Left cardiac atrium (tissue), 4 donors: ENCODE data around the gene CFAP53. TPM values are rescaled to one million over a fixed set of nuclear protein-coding genes. Genes with fewer than 3 reads are reported as not detected.
"Not testable (repeated sequence)": the region's sequence is repeated elsewhere in the genome, so short reads cannot be mapped to it uniquely, and the experiment has no call there.

Source experiments
- ATAC-seq, 2 donors: fragments of 200-7000 bp; cut with Tn5 transposase; one replicate each; pipeline ENCODE4 v1.9.1; 2020; ENCODE audit warnings: mild to moderate bottlenecking in 2 of 2, moderate library complexity in 2 of 2
- DNase-seq: peaks from one replicate; pipeline ENCODE4 v3.0.0-alpha.2; 2020
- intact Hi-C, 2 donors: fragments of 100-400 bp; cut with DNase I; formaldehyde crosslinking; loops; one replicate each; pipeline versions ENCODE4 v1.14.1 to v1.15.1; 2022 to 2023
- total RNA-seq, 2 donors: library from RNA; stranded (reverse); fragmentation: NEBNext Ultra II Directional; extraction: Animal tissue kit (Norgen Biotek cat#: 25700); gene quantifications; one replicate each; pipeline ENCODE4 v1.2.1, GENCODE V29; 2021
- donor health status: DM: no; HTN: yes; CAD: no.
- donor health status: DM: no; HTN: yes; CAD: no; lungs with severe emphysema.
- donor health status: DM: yes; HTN: yes; CAD: no.
- donor health status: Dilated cardiomyopathy.

CFAP53 gene
- total RNA-seq, 2 donors from 2014 or later: 0.18 to 0.35 TPM

GRCh38 chr18:50293039-50293438, 26.7 kb upstream of the CFAP53 start:
- ATAC-seq (no peak), DNase-seq (no peak)
- intact Hi-C loops: no loop called here

DNA sequence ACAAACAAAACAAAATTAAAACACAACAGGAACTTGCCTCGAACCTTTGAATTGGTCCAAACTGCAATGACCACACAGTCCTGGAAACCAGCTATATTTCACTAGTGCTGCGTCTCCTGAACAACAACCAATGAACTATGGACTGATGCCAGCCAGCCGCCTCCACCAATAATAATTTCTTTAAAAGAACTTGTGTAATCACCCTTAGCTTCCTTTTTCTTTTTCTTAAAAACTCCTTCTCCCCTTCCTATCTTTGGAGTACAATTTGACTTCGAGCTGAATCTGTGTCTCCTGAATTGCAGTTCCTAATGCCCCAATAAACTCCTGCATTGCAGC, 22.8 kb upstream of the CFAP53 start:
- no peak for ATAC-seq
- intact Hi-C loops: no loop called here
- no peak for DNase-seq

GRCh38 chr18:50288348-50289107, 22.2 kb upstream of the CFAP53 start:
- ATAC-seq, intact Hi-C loops, DNase-seq: not testable (repeated sequence)

- ATAC-seq (peak; percentile 95 to 96), DNase-seq (peak; percentile 99)
- intact Hi-C loops: no loop called here
These were observed 21.4 kb upstream of the CFAP53 start, which contains the start of gene CXXC1 for GRCh38 chr18:50287441-50288347. CXXC1 (minus strand) TSS chr18:50287692; CDS start chr18:50287589, 103 bp downstream.

GRCh38 chr18:50287028-50287440, 20.7 kb upstream of the CFAP53 start:
- peak; percentile 34 for DNase-seq
- intact Hi-C loops: no loop called here

GRCh38 chr18:50286391-50287027, 20.2 kb upstream of the CFAP53 start:
- ATAC-seq (no peak), DNase-seq (peak; percentile 48)
- intact Hi-C loops: no loop called here

More at GRCh38 chr18:50287028-50287440, 20.7 kb upstream of the CFAP53 start:
- ATAC-seq: peak; percentile 2 to 7

- ATAC-seq (no peak), DNase-seq (no peak)
- intact Hi-C loops: no loop called here
These were observed 19.5 kb upstream of the CFAP53 start for GRCh38 chr18:50285631-50286321.

GRCh38 chr18:50285071-50285470, 18.8 kb upstream of the CFAP53 start:
- intact Hi-C loops: no loop called here
- DNase-seq: no peak
- no peak for ATAC-seq

DNA sequence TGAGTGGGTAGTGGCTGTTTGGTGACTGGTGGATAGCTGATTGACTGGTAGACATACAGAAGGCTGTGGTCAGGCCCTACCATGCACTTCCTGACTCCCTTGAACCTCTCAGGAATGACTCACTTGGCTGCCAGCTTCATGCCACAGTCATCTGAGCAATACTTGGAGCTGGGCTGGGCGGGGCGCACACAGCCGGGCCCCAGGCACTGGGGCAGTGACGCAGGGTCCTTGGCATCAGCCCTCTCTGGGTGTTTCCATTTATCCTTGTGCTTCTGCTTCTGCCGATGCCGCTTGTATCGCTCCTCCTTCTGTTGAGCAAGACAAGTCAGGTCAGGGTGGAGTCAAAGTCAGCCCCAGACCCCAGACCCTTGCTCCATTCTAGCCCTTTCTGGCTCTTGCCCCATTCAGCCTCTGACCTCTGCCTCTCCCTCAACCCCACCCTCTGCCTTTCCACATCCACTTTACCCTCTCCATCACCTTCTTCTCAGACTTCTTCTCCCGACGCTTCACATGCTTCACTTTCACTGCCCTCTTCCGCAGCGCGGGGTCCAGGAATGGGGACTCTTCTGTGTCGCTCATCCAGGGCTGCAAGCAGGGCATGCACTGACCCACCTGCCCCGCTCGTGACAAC, 18.1 kb upstream of the CFAP53 start:
- no peak for ATAC-seq
- intact Hi-C loops: no loop called here
- no peak for DNase-seq

GRCh38 chr18:50283469-50284209, 17.3 kb upstream of the CFAP53 start:
- ATAC-seq: no peak
- intact Hi-C loops: no loop called here
- no peak for DNase-seq

DNA sequence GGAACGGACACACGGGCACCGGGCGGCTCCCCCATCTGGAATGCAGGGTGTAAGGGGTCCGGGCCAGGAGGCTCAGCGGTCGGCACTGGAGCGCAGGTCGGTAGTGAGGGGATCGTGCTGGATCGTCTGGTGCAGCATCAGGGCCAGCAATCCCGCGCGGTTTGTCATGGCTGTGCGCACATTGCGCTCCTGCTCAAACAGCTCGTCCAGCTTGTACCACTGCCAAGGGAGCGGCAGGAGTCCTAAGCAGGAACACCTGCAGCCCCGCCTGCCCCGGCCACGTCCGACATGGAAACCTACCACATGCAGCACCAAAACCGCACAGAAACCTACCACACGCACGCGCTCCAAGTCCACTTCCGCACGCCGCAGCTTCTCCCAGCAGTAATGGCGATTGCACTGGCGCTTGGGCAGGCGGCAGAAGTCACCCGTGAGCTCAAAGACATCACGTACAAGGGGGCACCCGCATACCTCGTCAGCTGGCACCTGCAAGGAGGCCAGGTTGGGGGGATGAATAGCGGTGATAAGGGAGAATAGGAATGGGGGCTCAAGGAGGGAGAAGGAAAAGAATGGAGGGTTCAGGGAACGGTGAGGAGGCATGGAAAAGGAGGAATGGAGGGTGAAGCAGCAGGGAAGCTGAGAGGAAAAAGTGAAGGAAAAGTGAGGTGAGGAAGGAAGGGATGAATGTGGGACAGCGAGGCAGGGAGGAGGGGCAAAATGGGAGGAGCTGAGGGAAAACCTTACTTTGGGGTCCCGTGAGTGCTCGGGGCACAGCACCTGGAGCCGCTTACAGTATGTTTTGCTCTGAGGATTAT, 16.4 kb upstream of the CFAP53 start:
- DNase-seq (peak; percentile 42), ATAC-seq (no peak)
- intact Hi-C loops: no loop called here

DNA sequence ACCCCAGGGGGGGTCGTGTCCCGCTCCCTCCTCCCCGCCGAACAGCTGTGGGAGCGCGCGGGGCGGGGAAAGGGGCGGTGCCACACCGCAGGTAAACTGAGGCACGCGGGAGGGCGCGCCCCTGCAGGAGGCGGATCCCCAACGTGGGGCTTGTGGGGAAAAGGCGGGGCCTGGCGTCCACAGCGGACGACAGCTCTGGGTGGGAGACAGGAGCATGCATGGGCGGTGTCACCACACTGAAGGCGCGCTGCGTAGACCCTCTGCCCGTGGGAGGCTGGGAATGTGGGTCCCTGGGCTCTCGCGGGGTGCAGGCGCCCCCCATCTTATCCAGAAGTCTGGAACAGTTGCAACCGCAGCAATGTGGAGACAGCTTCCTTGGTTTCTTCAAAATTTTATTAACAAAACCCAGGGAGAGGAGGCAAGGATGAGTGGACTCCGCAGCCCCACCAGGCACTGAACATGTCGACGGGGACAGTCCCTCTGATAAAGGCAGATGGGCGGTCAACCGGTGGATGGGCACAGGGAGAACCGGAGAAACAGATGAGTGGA, 15.8 kb upstream of the CFAP53 start:
- ATAC-seq (peak in 1 of 2 donors; percentile 0), DNase-seq (peak; percentile 28)
- intact Hi-C loops: no loop called here

DNA sequence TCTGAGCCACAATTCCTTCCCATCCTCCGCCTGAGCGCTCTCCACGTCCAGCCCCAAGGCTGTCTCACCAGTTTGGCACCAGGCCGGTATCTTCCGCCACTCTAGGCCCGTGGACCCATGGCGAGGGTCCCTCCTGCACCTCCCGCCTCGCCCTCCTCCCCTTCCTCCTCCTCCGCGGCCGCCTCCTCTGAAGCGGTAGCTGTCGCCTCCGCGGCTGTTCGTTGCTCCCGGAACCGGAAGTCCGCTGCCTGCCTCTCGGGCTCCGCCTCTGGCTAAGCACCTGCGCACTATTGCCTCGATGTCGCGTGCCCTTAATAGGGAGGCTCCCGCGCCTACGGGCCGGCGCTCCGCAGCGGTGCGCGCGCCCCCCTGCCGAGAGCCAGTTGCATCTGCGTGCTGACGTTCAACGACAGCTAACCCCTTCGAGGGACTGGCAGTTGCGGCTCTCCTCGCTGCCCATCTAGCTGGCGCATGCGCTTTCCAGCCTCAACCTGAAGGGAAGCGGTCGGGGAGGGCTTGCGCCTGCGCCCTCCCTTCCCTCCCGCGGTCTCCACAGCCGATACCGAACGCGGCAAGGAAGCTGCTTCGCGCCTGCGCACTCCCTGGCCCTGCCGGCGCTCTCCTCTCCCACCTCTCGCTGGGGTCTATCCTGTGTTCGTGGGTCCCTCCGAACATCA, 15.1 kb upstream of the CFAP53 start, which contains the start of gene MBD1:
TSS of gene MBD1 (minus strand) at position 229 of the 677 bp plus-strand sequence. CDS start 1,531 bp downstream, outside the sequence.
- intact Hi-C loops: no loop called here
- ATAC-seq (peak; percentile 95 to 97), DNase-seq (peak; percentile 98)

GRCh38 chr18:50280707-50281294, 14.5 kb upstream of the CFAP53 start:
- intact Hi-C loops: no loop called here
- no peak for ATAC-seq

DNA sequence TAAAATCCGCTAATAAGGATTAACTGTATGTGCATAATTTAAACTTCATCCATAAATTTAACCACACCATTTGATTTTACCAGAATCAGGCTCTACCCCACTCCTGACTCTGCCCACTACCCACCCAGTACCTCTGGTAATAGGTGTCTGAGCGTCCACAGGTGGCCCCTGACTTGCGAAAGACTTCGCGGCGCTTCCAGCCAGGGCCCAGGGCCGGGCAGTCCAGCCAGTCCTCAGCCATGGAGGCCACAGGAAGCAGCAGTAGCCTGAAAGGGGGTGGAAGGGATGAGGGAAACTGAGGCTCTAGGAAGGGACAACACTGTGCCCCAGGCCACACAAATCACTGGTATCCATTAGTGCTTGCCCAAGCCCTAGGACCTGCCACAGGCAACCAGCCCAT, 13.5 kb upstream of the CFAP53 start:
- intact Hi-C loops: no loop called here
- ATAC-seq (no peak), DNase-seq (no peak)

More at GRCh38 chr18:50280707-50281294, 14.5 kb upstream of the CFAP53 start:
- DNase-seq: no peak

DNA sequence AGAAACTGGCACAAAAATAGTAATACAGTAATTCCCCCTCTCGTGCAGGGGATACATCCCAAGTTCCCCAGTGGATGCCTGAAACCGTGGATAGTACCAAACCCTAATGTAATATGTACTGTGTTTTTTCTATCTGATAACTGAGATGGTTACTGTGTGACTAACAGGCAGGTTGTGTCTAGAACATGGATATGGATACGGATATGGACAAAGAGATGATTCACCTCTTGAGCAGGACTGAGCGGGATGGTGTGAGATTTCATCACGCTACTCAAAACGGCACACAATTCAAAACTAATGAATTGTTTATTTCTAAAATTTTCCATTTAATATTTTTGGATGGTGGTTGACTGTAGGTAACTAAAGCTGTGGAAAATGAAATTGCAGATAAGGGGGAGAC, 11.6 kb upstream of the CFAP53 start:
- ATAC-seq (no peak), DNase-seq (no peak)
- intact Hi-C loops: no loop called here
